Body of pancreas (tissue), 4 donors: ENCODE results near the gene CREB3L2. TPM values are rescaled to one million over a fixed set of nuclear protein-coding genes. Genes with fewer than 3 reads are reported as not detected.

ENCODE experiments used
- ATAC-seq: fragments of 150-250 bp; one replicate; pipeline ENCODE4 v1.9.1; 2016
- DNase-seq, 4 donors: peaks; one replicate each; pipeline ENCODE4 v3.0.0-alpha.2; 2019
- H3K27ac ChIP-seq, 4 donors: fragments of 200-600 bp; sonication (generic); 1 replicate in 3 of 4; 2 replicates in 1 of 4; pipeline versions ENCODE4 v1.5.1 to v1.6.1; 2016 to 2019; ENCODE audit warnings: mild to moderate bottlenecking in 1 of 4, mixed read lengths in 1 of 4, moderate library complexity in 1 of 4
- H3K27me3 ChIP-seq, 2 donors: fragments of 200-600 bp; sonication (generic); one replicate each; pipeline ENCODE4 v1.6.0; 2016; ENCODE audit warnings: mild to moderate bottlenecking in 1 of 2
- H3K36me3 ChIP-seq, 2 donors: fragments of 200-600 bp; sonication (generic); replicated peaks in 1 of 2; 2 replicates each; pipeline ENCODE4 v1.5.1; 2016; ENCODE audit warnings: low read depth in 2 of 2; ENCODE audit not compliant: insufficient read depth in 1 of 2
- H3K4me1 ChIP-seq: fragments of 200-600 bp; sonication (generic); one replicate; pipeline ENCODE4 v1.6.0; 2016
- H3K4me3 ChIP-seq, 2 donors: fragments of 200-600 bp; sonication (generic); 1 replicate in 1 of 2; 2 replicates in 1 of 2; pipeline ENCODE4 v1.5.1; 2016 to 2019
- H3K9me3 ChIP-seq, 3 donors: fragments of 200-600 bp; sonication (generic); 1 replicate in 2 of 3; 2 replicates in 1 of 3; pipeline ENCODE4 v1.5.1; 2016
- POLR2A ChIP-seq, 3 donors: fragments of 450-650 bp; IDR thresholded peaks; one replicate each; pipeline ENCODE4 v1.6.1; 2016; ENCODE audit warnings: antibody characterized with exemption in 3 of 3, mild to moderate bottlenecking in 2 of 3
- WGBS, 2 donors: methylation state at CpG; one replicate each; pipeline ENCODE4 v1.1.5; 2017; 5-methylcytosine and 5-hydroxymethylcytosine counted together
- intact Hi-C: fragments of 100-400 bp; cut with DNase I; formaldehyde crosslinking; loops from one replicate; pipeline ENCODE4 v1.15.1; 2023
- total RNA-seq, 2 donors: library from RNA; depleted of rRNA; stranded (reverse); fragments of >200 nt; gene quantifications; one replicate each; pipeline ENCODE4 v1.1.0, GENCODE V29; 2016
- TF ChIP-seq, protein P1 (sequence below), 7 experiments: fragments of 450-650 bp in 4 of 7; fragments of 200-600 bp in 3 of 7; sonication (generic) in 3 of 7; IDR thresholded peaks; one replicate each; pipeline ENCODE4 v1.5.1; 2016 to 2019; ENCODE audit warnings: antibody characterized with exemption in 7 of 7

The CREB3L2 gene
- total RNA-seq, 2 donors from 2014 or later, result 21.3 to 28.0 TPM

DNA sequence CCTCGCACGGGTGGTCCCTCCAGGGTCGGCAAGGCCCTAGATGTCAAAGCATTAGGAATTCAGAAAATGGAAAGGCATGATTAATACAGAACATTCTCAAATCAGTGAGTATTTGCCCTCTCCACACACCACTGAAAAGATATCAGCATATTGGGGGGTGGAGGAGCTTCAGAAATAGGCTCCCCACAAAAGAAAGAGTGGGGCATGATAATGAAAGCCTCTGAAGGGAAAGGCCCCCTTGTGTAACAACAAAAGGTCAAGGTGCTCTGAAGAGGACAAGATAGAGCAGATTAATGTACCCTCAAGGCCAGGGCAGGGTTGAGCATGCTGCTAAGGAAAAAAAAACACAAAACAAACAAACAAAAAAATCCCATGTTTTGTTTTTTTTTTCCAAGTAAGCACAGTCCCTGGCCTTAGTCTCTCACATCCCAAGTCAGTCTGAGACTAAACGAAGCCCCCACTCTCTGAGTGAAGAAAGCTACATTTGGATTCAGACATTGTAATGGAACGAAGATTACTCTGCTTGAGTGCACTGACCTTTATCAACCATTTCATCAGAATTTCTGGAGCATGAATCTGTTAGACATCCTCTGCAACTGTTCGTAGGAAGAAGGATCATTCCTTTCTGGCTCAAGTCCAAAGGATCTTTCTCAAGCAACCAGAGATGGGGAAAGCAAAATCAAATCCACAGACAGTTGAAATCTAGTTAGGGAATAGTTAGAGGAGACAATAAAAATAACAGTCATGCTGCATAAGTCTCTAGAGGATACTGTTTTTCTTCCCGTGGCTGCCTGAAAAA lies 127.7 kb downstream of the CREB3L2 start:
- Histone ChIP-seq H3K27ac (no peak overlapping the region), H3K27me3 (no peaks in the 10 kb centered on the region), H3K36me3 (peaks cover 0 to 11% of the 10 kb centered on the region in 2 donors), H3K9me3 (no peaks in the 10 kb centered on the region), H3K4me1 (no peaks in the 10 kb centered on the region), H3K4me3 (no peak overlapping the region)
- TF ChIP-seq, protein P1, sequence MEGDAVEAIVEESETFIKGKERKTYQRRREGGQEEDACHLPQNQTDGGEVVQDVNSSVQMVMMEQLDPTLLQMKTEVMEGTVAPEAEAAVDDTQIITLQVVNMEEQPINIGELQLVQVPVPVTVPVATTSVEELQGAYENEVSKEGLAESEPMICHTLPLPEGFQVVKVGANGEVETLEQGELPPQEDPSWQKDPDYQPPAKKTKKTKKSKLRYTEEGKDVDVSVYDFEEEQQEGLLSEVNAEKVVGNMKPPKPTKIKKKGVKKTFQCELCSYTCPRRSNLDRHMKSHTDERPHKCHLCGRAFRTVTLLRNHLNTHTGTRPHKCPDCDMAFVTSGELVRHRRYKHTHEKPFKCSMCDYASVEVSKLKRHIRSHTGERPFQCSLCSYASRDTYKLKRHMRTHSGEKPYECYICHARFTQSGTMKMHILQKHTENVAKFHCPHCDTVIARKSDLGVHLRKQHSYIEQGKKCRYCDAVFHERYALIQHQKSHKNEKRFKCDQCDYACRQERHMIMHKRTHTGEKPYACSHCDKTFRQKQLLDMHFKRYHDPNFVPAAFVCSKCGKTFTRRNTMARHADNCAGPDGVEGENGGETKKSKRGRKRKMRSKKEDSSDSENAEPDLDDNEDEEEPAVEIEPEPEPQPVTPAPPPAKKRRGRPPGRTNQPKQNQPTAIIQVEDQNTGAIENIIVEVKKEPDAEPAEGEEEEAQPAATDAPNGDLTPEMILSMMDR (IDR thresholded peaks at IDR 0.05), result no peak
- TF ChIP-seq POLR2A (IDR thresholded peaks at IDR 0.05), result no peak
- DNase-seq (no peak), ATAC-seq (peak; percentile 34)
- WGBS, 2 donors, result 81 to 86% methylated on average over 7 of the region's 7 CpGs
- intact Hi-C loops, result no loop called here

DNA sequence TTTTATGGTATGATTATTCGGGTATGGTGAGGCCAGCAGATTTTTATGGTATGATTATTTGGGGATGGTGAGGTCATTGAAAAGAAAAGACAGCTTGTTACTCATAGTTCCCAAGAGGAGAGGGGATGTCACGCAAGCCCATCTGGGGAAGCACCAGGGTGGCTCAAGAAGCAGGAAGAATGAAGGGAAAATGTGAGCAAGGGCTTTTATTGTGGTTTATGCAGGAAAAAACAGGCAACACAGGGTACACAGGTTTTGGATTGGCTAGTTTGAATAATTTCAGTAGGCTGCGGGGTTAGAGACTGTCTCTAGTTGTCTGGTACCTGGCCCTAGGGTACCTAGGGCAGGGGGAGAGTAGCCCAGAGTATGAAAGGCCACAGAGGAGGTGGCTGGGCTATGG lies 128.4 kb downstream of the CREB3L2 start:
- Histone ChIP-seq H3K4me3 (no peak overlapping the region), H3K27ac (no peak overlapping the region), H3K36me3 (peaks cover 0 to 4% of the 10 kb centered on the region in 2 donors), H3K4me1 (no peaks in the 10 kb centered on the region), H3K27me3 (no peaks in the 10 kb centered on the region), H3K9me3 (no peaks in the 10 kb centered on the region)
- no peak for TF ChIP-seq POLR2A (IDR thresholded peaks at IDR 0.05)
- TF ChIP-seq, protein P1 (IDR thresholded peaks at IDR 0.05), result no peak
- 96% methylated on average over 3 of the region's 3 CpGs for WGBS, 2 donors
- ATAC-seq (no peak), DNase-seq (no peak)
- intact Hi-C loops, result no loop called here

DNA sequence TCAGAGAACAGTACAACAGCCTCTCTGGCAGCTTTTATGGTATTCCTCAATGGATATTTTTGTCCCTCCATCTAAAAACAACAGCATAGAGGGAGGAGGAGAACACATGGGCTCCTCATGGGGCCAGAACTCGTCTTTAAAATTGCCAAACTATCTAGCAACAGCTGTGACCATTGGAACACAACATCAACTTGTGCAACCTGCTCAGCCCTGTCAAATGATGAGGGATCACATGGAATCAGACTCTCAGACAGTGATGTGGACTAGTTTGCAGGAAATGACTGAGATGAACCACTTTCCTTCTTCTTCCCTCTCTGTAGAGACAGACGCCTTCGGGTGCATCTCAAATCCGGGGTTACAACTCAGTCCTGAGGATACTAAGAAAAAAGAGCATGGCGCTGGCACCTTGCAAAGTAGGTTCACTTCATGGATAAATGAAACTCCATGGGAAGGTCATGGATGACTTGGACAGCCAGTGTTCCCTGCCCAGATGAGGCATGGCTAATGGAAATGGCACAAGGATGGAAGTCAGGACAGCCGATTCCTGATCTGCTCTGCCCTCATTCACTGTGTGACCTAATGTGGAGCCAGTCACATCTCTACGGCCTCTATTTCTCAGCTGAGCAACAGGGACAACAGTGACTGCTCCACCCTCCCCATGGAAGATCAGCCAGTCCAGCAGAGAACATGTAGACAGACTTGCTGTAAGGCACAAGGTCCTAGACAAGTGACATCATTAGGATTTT lies 130.5 kb downstream of the CREB3L2 start:
- intact Hi-C loops, result no loop called here
- no peak for DNase-seq
- Histone ChIP-seq H3K27me3 (no peaks in the 10 kb centered on the region), H3K27ac (no peak overlapping the region), H3K36me3 (peaks cover 0 to 7% of the 10 kb centered on the region in 2 donors), H3K4me3 (no peak overlapping the region), H3K9me3 (no peaks in the 10 kb centered on the region), H3K4me1 (no peaks in the 10 kb centered on the region)
- 95% methylated on average over 7 of the region's 7 CpGs for whole genome bisulfite sequencing, 2 donors
- peak; percentile 21 for ATAC-seq
- no peak for TF ChIP-seq POLR2A (IDR thresholded peaks at IDR 0.05)
- TF ChIP-seq, protein P1 (IDR thresholded peaks at IDR 0.05), result no peak

DNA sequence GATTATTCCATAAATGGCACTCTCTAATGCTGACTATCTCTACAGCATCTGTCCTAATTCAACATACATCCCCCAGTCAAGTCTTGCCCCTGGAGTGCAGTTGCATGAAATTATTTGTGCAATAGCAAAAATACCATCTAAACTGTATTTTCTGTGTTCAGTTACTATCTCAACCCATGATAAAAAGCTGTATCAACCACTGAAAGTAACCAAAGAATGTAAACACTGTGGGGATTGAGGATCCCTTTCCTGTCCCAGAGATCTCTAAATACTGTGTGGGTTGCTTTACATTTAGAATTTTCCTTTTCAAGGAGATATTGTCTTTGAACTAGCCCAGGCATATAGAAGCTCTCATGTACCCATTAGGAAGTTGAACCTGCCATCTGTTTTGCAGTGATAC lies 131.2 kb downstream of the CREB3L2 start:
- H3K27ac ChIP-seq, result no peak overlapping the region
- TF ChIP-seq, protein P1 (IDR thresholded peaks at IDR 0.05), result no peak
- TF ChIP-seq POLR2A (IDR thresholded peaks at IDR 0.05), result no peak
- DNase-seq (no peak), ATAC-seq (no peak)
- H3K9me3 ChIP-seq, result no peaks in the 10 kb centered on the region
- H3K4me3 ChIP-seq, result no peak overlapping the region
- H3K4me1 ChIP-seq, result no peaks in the 10 kb centered on the region
- intact Hi-C loops, result no loop called here
- H3K27me3 ChIP-seq, result no peaks in the 10 kb centered on the region
- H3K36me3 ChIP-seq, result peaks cover 0 to 6% of the 10 kb centered on the region in 2 donors
